OCI-LY7 (cell line): ENCODE data around the gene GALNTL6.

Experiments used
- CTCF ChIP-seq: fragments of 200-600 bp; sonication (generic); conservative IDR thresholded peaks from 2 replicates; pipeline ENCODE4 v1.5.1; 2014; ENCODE audit warnings: mild to moderate bottlenecking, antibody characterized with exemption, low read length, moderate library complexity, mixed read lengths
- EZH2phosphoT487 ChIP-seq: fragments of 200-600 bp; sonication (generic); IDR thresholded peaks from 2 replicates; pipeline ENCODE4 v1.6.1; 2018; ENCODE audit warnings: low read depth, borderline replicate concordance, mild to moderate bottlenecking, mixed run types, antibody characterized with exemption, low read length, moderate library complexity, mixed read lengths

DNA sequence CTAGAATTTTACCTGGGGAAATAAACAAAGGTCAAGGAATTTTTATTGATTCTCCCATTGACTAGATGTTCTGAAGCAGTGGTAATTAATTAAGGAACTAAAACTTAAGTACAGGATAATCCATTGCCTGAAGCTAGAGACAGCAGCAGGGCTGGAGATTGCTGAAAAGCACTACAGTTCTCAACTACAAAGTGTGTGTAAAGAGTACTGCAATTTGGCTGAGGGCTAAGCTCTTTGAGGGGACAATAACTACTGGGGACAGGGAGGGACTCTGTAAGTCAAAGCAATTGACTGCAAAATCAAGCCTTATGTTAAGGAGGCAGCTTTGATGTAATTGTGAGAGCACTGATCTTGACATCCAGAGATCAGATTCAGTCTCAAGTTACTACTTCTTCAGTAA is 260.4 kb downstream of the GALNTL6 start:
- TF ChIP-seq CTCF (no peak), EZH2phosphoT487 (no peak)
